CD4-positive, alpha-beta T cell treated with Interferon alpha-2 for 1 hour (primary cell): ENCODE results near the gene RHOBTB3.

Experiments
- DNase-seq, 2 donors: peaks; one replicate each; pipeline ENCODE4 v3.0.0-alpha.2; 2020 to 2022

The RHOBTB3 gene

GRCh38 chr5:95770830-95771708, 39.9 kb downstream of the RHOBTB3 start:
- DNase-seq: no peak

DNA sequence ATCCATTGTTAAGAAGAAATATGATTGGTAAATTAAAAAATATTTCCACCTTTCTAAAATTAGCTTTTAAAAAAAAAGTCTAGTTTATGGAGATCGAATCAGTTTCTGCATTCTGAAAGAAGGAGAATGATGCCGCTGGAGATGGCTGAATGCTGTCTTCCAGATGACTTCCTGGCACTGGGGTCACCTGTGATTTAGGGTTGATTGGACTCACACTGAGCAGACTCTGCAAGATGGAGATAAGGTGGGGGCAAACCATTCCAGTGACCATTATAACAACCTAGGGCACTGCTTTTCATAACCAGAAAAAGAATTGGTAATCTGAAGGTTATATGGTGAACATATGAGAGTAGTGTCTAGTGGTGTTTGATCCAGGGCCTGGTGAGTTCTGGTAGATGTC, 40.8 kb downstream of the RHOBTB3 start:
- DNase-seq: no peak

DNA sequence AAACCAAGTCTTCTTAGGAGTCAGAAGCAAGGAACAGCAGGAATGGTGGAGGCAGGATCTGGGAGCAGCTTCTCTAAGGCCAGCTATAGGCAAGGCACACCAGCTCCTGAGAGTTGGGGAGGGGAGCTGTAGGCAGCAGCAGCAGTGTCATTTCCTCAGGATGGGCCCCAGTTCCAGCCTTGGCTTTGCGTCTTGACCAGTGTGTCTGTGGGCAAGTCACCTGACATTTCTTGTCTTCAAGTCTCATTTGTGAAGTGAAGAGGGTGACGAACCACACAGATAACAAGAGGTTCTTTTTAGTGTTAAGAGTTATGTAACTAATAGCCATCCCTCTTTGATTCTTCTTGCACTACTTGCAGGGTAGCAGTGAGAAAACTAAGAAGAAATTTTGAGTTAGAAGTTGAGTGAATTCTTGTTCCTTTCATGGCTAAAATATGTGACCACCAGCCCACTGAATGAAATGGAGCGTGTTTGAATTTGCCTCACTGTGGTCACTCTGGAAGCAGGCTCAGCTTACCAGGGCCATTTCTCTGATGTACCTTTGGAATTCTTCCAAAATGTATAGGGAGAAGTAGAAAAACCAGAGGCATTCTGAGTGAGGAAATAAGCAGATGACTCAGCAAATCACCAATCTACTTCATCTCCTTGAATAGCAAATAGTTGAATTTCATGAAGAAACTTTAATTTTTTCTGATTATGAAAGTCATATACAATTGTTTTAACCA, 42.4 kb downstream of the RHOBTB3 start:
- DNase-seq: peak in 1 of 2 donors; percentile 6

DNA sequence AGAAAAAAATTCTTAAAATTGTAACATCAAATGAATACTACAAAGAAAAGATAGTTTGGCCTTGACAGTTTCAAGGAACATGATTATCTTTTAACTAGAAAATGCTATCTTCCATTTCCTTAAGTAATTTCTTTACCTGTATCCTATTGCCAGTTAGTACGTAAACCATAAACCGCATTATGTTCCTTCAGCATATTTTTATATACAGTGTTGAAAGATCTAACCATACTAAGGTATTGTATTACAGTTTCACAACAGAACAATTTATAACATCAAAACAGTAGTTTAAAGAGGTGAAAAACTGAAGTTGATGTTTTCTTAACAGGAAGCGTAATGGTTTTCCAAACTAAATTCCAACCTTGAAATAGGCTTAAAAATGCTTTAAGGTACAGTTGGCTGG, 46.3 kb downstream of the RHOBTB3 start:
- DNase-seq: no peak

GRCh38 chr5:95778713-95779436, 47.7 kb downstream of the RHOBTB3 start:
- DNase-seq: no peak

GRCh38 chr5:95779611-95780010, 48.5 kb downstream of the RHOBTB3 start:
- no peak for DNase-seq

DNA sequence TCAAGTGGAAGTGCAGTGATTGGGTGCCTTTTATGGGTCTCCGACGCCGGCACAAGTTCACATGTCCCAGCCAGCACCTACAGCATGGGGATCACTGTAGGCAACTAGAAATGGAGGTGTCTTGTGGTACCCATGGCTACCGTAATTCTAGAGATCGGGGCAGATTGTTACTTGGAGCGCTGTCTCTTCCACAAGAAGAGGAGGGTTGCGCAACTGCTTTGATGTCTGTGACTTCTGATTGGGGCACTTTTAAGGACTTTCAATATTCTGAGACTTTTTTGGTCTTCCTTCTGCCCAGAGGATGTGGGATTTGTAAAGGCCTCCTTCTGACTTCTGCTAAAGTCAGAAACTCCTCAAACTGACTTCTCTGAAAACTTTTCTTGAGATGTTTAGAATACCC, 49.5 kb downstream of the RHOBTB3 start:
- DNase-seq: no peak

DNA sequence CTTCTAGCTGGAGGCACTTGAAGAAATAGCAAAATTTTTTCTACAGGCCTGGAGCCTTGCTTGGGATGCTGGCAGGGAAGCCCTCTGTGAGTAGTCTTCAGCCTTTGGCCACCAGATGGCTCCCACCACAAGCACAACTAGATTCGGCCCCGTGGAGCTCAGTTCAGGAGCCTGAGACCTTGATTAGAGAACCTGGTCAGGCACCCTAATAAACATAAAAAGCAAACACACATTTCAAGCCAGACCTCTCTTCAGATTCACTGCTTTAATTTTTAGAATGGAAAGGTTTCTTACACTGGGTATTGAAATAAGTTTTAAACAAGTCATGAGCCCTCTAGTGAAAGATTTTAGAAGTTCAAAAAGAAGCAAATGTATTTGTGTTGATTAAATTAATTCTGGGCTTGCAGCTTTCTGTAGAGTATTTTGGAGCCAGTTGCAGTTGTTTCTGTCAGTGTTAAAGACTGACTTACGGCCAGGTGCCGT, 50.0 kb downstream of the RHOBTB3 start:
- DNase-seq: peak; percentile 76 to 80

DNA sequence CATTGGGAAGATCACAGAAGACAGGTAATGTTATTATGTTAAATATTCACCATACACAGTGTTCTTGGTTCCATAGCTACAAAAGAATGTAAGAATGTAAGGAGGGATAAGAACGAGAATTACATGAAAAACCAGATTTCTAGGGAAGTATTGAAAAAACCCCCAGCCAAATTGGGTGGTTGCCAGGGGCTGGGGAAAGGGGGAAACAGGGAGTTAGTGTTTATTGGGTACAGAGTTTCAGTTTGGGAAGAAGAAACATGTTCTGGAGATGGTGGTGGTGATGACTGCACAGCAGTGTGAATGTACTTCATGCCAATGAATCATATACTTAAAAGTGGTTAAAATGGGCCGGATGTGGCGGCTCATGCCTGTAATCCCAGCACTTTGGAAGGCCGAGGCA, 51.0 kb downstream of the RHOBTB3 start:
- no peak for DNase-seq

- no peak for DNase-seq
These were observed 52.5 kb downstream of the RHOBTB3 start for GRCh38 chr5:95783661-95784060.

DNA sequence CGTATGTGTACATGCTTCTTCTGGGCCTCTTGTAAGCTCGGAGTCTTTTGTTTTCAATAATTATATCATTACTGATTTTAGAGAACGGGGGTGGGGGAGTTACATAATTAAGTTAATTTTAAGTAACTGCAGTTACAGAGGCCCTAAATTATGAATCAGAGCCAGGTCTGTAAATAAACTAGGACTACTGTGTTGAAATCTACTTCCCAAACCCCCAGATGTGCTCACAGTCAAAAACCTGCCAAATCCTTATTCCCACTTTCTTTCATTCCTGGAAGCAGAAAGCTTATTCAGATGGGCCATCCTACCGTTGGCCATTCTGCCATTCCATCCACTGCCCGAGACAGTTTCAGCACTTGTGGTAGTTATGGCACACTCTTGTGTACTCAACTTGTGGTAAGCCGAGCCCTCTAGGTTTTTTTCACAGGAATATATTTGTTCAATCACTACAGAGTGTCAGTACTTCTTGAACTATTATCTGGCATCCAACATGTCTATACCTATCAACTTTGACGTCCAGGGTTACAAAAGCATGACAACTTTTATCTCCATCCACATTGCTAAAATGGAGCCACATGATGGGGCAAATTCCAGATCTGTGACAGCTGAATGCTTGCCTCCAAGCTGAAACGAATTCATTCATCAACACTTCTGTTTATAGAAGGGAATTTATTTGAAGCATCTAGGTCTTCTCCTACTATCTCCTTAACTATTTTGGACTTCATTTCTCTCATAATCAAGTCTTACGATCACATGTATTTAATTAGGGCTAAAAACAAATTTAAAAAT, 53.6 kb downstream of the RHOBTB3 start:
- DNase-seq: no peak

GRCh38 chr5:95786821-95787418, 55.8 kb downstream of the RHOBTB3 start:
- DNase-seq: no peak

DNA sequence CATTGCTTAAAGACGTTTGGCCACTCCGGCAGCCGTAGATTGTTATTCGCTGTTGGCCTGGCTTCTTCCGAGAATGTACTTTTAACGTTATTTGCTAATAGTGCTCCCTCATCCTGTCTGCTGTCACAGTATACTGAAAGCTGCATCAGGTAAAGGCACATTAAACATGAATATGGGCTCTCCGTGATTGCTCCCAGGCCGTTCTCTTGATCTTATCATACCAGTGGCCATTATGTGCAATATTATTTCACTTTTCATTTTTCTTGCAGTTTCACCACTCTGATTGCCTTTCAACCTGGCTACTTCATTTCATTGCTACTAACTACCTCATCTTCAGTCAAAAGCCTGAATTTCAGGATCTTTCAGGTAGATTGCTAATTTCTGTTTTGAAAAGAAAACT, 57.4 kb downstream of the RHOBTB3 start:
- no peak for DNase-seq

- DNase-seq: no peak
These were observed 60.6 kb downstream of the RHOBTB3 start for GRCh38 chr5:95791751-95792150.

DNA sequence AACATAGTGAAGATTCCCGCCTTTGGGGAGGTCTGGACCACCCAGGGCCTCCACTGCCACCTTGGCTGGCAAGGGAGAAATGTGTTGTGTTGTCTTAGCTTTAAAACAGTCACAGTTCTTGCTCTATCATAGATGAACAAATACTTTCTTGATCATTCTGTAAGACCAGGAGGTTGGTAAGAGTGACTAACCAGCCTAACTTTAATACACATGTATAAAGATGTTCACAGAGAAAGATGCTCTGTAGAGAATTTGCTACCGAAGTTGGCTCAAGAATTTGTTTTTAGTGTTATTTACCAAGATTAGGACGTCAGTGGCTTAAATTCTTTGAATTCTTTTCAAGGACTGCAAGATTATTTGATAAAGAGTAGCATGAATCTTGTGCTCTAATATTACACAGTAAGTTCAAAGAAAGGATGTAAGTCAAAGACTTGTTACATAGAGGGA, 63.0 kb downstream of the RHOBTB3 start:
- no peak for DNase-seq

DNA sequence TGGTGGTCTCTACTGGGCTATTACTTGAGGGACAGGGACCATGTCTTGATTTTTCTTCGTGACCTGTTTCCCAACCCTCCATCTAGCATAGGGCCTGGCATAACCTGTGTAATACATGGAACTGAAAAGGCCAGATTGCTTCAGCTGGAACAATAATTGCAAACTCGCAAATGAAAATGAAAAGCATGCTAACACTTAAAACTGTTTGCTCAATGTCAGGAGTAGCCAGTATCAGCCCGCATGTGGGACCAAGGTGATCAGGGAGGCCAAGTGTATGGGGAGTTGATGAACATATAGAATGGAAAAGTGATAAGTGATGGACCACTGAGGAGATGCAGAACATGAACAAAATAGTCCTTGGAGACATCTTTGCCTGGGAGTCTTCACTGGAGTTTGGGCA, 66.2 kb downstream of the RHOBTB3 start:
- DNase-seq: no peak

- DNase-seq: no peak
These were observed 66.9 kb downstream of the RHOBTB3 start for GRCh38 chr5:95798048-95798447.

GRCh38 chr5:95798545-95798944, 67.4 kb downstream of the RHOBTB3 start:
- DNase-seq: no peak

DNA sequence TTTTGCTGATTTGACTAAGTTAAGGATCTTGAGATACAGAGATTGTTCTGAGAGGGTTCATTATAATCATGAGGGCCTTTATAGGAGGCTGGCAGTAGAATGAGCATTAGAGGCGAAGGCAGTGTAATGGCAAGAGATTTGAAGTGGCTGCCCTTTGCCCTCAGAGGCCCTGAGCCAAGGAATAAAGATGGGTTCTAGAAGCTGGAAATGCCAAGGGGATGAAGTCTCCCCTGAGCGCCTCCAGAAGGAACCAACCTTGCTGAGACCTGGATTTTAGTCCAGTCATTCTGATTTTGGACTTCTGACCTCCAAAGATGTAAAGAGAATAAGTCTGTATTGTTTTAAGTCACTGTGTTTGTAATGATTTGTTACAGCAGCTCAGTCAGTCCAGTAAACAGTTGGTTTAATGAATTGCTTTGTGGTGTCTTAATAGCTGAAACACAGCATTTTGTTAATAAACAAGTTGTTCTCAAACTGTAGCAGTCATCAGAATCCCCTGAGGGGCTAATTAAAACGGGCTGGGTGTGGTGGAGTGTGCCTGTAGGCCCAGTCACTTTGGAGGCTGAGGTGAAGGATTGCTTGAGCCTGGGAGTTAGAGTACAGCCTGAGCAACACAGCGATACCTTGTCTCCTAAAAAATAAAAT, 68.2 kb downstream of the RHOBTB3 start:
- no peak for DNase-seq

- DNase-seq: no peak
These were observed 69.4 kb downstream of the RHOBTB3 start for GRCh38 chr5:95800553-95800952.

DNA sequence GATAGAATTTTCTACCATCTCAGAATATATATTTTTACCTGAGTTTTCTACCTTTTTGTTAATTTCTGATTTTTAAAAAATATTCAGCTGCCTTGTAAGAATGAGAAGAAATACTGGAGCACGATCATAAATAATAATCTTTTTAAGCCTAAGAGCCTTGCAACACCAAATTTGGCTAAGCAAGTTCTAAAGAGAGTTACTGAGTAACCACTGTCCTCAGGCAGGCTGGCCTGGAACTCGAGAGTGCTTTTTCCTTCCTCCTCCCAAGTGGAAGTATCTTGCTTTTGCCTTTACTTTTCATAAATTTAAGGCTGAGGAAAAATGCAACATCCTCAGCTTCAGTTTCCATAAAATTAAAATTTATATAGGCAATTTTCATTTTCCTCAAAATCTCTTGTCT, 70.4 kb downstream of the RHOBTB3 start:
- DNase-seq: no peak

- DNase-seq: no peak
These were observed 70.8 kb downstream of the RHOBTB3 start for GRCh38 chr5:95801961-95802360.
